Sigmoid colon (tissue), 4 donors: ENCODE data around the gene GPR155.
"Not testable (repeated sequence)": the region's sequence is repeated elsewhere in the genome, so short reads cannot be mapped to it uniquely, and the experiment has no call there.

Experiments used
- POLR2AphosphoS5 ChIP-seq, 4 donors: sonication (generic); formaldehyde crosslinking; IDR thresholded peaks; one replicate each; pipeline ENCODE4 v1.6.1; 2017; ENCODE audit warnings: antibody characterized with exemption in 4 of 4
- TF ChIP-seq, protein P1 (sequence below), 4 experiments: fragments of 450-650 bp in 3 of 4; fragments of 200-600 bp in 1 of 4; IDR thresholded peaks; one replicate each; pipeline ENCODE4 v1.5.1; 2016 to 2019; ENCODE audit warnings: antibody characterized with exemption in 4 of 4, mild to moderate bottlenecking in 3 of 4, moderate library complexity in 2 of 4

GRCh38 chr2:174390303-174390702 is 96.5 kb downstream of the GPR155 start:
- not testable (repeated sequence) for TF ChIP-seq POLR2AphosphoS5 (IDR thresholded peaks at IDR 0.05)
- TF ChIP-seq, protein P1, sequence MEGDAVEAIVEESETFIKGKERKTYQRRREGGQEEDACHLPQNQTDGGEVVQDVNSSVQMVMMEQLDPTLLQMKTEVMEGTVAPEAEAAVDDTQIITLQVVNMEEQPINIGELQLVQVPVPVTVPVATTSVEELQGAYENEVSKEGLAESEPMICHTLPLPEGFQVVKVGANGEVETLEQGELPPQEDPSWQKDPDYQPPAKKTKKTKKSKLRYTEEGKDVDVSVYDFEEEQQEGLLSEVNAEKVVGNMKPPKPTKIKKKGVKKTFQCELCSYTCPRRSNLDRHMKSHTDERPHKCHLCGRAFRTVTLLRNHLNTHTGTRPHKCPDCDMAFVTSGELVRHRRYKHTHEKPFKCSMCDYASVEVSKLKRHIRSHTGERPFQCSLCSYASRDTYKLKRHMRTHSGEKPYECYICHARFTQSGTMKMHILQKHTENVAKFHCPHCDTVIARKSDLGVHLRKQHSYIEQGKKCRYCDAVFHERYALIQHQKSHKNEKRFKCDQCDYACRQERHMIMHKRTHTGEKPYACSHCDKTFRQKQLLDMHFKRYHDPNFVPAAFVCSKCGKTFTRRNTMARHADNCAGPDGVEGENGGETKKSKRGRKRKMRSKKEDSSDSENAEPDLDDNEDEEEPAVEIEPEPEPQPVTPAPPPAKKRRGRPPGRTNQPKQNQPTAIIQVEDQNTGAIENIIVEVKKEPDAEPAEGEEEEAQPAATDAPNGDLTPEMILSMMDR (IDR thresholded peaks at IDR 0.05): not testable (repeated sequence)
